Epidermal melanocyte (primary cell): ENCODE data around the gene GDPD5.
A peak's percentile ranks its signal among the peaks of the same experiment; 100 is the strongest.

ENCODE experiments used
- DNase-seq: peaks from one replicate; pipeline ENCODE4 v3.0.0; 2011; ENCODE audit warnings: low spot score; ENCODE audit not compliant: insufficient read length

Gene GDPD5, protein sequence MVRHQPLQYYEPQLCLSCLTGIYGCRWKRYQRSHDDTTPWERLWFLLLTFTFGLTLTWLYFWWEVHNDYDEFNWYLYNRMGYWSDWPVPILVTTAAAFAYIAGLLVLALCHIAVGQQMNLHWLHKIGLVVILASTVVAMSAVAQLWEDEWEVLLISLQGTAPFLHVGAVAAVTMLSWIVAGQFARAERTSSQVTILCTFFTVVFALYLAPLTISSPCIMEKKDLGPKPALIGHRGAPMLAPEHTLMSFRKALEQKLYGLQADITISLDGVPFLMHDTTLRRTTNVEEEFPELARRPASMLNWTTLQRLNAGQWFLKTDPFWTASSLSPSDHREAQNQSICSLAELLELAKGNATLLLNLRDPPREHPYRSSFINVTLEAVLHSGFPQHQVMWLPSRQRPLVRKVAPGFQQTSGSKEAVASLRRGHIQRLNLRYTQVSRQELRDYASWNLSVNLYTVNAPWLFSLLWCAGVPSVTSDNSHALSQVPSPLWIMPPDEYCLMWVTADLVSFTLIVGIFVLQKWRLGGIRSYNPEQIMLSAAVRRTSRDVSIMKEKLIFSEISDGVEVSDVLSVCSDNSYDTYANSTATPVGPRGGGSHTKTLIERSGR

DNA sequence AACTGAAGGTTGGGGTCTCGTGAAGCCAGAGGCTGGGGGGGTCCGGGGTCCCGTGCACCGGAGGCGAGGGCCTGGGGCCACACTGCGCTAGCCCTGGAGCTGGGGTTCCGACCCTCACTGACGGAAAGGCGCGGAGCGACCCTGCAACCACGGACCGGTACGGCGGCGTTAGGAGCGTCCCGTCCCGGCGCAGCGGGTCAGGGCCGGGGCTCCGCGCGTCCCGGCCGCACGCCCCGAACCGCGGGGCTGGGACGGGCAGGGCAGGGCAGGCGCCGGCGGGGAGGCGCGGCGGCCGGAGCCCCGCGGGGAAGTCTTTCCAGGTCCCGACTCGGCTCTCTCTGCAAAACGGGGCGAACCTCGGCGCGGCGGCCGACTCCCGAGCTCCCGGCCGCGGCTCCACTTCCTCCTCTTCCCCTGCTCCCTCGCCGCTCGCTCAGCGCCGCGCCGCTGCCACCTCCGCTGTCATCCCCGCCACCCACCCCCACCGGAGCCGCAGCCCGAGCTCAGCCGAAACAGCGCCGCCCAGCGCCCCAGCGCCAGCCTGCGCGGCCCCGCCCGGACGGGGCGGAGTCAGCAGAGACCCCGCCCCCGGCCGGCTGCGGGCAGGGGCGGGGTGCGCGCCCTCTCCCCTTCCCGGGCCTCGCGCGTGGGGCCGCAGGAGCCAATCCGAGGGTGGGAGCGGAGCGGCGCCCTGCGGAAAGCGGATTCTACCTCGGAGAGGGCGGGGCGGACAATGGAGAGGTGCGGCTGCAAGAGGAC is at the start of gene GDPD5:
TSS of gene GDPD5 (minus strand) at position 509 of the 759 bp plus-strand sequence. CDS start 48,206 bp downstream, outside the sequence.
- peak; percentile 96 for DNase-seq

DNA sequence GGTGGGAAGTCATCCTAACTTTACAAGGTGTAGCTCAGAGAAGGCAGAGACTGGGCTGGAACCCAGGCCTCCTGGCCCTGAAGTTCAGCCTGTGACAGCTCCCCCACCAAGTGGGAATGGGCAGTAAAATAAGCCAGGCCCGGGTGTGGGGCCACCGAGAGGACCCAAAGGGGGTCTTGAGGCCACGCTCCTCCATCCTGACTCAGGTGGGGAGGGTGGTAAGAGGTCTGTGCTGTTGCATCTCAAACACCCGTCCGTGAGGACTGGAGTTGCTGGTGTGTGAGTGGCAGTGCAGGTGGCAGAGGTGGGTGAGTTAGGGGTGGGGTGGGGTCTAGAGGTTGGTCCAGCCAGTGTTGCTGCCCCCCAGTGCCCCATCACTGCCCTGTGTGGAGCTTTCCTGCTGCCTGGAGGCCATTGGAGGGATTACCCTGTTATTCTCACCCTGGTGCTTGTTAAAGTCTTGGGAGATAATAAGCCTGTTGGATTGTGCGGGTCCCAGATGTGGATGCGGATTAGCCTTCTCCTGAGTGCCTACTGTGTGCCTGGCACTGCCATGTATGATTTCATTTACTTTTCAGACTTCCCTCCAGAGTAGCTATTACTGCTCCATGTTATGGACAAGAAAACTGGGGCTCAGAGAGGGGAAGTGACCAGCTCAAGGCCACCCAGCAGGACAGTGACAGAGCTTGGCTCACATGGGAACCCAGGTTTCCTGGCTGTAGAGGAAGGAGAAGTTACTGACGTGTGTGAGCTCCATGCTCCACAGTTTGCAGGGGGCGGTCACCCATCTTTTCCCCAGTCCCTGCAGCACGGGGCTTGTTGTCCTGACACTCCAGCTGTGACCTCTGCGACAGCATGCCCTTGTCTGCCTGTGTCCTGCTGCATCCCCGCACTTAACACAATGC is 49.2 kb upstream of the GDPD5 start:
- DNase-seq, result no peak

DNA sequence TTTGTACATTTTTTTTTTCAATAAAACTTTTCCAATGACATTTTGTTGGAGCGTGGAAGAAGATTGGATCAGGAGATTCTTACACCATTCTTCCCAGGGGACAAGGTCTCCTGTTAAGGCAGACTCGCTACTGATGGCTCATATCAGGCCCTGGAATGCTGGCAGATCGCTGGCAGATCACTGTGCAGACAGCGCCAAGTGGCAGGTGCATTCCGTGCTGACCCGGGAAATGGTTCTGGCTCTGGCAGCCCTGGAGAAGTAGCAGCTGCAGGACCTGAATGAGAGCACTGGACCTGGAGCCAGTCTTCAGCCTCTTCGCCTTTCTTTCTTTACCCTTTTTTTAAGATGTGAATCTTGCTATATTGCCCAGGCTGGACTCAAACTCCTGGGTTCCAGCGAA is 47.0 kb upstream of the GDPD5 start:
- DNase-seq, result no peak

DNA sequence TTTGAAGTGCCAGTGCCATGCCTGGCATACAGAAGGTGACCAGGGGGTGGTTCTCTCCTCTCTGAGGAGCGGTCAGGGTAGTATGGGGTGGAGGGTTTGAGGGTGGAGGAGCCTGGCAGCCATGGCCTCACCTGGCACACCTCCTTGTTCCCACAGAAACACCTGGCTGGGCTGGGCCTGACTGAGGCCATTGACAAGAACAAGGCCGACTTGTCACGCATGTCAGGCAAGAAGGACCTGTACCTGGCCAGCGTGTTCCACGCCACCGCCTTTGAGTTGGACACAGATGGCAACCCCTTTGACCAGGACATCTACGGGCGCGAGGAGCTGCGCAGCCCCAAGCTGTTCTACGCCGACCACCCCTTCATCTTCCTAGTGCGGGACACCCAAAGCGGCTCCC is 45.9 kb upstream of the GDPD5 start:
- DNase-seq, result no peak

DNA sequence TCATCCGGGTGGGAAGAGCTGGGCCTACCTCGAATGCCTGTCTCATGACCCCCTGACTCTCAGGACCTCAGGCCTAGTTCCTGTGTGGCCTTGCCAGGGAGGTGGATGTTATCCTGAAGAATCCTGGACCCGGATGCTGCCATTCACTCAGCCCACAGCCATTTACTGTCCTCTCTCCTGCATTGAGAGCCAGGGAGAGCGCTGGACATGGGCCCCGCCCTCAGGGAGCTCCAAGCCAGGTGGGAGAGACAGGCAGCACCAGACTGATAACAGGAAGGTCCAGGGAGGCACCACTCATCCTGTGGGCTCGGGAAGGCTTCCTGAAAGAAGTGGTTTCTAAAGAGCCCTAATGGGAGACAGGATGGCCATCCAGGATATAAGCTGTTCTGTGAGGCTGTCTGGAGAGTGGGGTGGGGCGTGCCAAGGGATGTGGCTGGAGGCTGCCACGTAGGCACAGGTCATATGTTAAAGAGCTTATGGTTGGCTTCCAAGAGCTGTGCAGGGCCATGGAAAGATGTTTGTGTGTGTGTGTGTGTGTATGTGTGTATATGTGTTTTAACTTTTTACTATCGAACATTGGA is 44.9 kb upstream of the GDPD5 start:
- DNase-seq, result no peak

DNA sequence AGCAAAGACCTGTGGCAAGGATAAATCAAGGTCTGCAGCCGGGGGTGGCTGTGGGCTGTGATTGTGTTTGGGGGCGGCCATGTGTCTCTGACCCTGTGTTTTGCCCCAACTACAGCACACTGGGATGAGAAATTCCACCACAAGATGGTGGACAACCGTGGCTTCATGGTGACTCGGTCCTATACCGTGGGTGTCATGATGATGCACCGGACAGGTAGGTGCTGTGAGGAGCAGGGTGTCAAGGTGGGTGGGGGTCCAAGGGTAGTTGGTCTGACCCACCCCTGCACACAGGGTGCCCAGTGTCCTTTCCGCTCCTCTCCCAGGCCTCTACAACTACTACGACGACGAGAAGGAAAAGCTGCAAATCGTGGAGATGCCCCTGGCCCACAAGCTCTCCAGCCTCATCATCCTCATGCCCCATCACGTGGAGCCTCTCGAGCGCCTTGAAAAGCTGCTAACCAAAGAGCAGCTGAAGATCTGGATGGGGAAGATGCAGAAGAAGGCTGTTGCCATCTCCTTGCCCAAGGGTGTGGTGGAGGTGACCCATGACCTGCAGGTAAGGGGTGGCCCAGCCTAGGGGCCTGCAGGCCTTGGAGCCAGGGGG is 43.0 kb upstream of the GDPD5 start:
- DNase-seq, result no peak

DNA sequence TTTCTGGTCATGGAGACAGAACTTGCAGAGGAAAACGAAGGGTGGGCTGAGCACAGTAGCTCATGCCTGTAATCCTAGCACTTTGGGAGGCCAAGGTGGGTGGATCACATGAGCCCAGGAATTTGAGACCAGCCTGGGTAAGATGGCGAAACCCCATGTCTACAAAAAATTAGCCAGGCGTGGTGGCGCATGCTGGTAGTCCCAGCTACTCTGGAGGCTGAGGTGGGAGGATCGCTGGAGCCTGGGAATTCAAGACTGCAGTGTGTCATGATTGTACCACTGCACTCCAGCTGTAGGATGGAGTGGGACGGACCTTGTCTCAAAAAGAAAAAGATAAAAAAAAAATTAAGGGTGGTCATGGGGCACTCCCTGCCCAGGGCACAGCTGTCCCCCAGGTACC is 42.2 kb upstream of the GDPD5 start:
- DNase-seq, result no peak

DNA sequence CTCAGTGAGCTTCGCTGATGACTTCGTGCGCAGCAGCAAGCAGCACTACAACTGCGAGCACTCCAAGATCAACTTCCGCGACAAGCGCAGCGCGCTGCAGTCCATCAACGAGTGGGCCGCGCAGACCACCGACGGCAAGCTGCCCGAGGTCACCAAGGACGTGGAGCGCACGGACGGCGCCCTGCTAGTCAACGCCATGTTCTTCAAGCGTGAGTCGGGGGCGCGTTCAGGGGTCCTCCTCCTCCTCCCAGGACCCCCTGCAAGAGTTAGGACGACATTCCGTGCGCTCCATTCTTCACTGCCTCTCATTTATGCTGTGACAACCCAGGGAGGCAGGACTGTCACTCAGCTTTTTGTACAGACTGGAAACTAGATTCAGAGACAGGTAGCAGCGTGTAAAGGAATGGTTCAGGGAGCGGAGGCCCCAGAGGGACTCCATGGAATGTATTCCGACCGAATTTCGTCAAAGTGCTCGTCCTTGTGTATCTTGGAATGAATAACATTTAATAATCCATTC is 41.1 kb upstream of the GDPD5 start:
- DNase-seq, result no peak

DNA sequence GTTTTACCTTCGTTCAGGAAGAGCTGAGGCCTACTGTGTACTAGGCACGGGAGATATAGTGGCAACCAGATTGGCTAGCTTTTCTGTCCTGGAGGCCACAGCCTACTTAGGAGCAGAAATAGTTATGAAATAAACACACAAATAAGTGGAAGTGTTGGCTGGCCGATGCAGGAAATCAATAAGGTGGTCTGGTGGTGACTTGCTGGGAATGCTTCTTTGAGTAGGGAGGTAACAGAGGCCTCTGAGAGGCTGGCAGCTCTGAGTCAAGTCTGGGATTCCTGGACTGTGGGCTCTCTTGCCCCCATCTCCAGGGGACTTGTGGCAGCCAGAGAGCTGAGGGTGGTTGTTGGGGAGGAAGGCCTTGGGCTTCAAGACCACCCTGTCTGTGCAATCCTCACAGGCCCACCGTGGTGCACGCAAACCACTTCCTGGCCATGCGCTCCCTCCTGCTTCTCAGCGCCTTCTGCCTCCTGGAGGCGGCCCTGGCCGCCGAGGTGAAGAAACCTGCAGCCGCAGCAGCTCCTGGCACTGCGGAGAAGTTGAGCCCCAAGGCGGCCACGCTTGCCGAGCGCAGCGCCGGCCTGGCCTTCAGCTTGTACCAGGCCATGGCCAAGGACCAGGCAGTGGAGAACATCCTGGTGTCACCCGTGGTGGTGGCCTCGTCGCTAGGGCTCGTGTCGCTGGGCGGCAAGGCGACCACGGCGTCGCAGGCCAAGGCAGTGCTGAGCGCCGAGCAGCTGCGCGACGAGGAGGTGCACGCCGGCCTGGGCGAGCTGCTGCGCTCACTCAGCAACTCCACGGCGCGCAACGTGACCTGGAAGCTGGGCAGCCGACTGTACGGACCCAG is 40.4 kb upstream of the GDPD5 start:
- no peak for DNase-seq

DNA sequence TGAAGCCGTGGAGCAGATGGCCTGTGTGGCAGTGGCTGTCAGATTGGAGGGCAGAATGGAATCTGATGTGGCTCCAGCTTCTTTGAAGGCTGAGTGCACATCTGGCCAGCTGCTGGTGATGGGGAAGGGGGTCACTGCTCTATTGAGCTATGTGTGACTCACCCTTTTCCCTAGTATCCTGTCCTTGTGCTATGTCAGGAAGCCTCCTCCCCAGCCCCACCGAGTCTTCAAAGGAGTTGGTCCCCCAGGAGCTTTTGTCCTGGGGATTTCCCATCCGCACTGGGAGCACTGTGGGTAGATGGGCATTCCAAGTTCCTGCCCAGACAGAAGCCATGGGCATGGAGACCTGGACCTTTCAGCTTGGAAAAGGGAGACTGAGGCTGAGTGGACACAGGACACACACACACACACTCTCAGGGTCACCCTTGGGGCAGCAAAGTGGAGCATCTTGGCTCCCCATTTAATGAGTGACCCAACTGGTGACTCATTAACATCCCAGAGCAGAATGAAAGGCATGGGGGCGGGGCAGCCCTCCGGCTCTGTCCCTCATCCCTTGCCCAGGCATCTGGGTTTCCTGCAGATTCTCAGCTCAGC is 39.6 kb upstream of the GDPD5 start:
- peak; percentile 51 for DNase-seq

DNA sequence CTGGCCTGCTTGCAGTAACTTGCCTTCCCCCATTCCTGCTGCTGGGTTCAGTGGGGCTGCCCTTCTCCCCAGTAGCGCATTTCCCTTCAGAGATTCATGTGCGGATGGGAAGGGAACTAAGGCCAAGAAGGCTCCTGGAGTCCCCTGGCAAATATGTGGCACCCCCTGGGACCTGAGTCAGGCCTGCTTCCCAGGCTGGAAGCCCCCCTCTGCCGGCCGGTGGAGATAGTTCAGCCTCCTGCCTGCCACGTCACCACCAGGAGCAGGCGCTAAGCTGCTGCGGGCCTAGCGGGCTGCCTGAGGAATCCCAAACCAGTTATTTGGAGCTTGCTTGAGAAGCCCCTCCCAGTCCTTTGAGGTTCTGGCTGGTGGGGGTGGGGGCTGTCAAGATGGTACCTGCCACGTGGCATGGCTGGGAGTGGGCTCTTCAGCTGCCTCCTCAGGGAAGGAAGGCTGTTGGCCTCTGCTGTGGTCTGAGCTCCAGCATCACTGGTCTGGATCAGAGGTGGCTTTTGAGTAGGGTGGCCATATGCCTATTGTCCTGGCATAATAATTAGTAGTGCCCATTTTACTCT is 38.3 kb upstream of the GDPD5 start:
- no peak for DNase-seq

DNA sequence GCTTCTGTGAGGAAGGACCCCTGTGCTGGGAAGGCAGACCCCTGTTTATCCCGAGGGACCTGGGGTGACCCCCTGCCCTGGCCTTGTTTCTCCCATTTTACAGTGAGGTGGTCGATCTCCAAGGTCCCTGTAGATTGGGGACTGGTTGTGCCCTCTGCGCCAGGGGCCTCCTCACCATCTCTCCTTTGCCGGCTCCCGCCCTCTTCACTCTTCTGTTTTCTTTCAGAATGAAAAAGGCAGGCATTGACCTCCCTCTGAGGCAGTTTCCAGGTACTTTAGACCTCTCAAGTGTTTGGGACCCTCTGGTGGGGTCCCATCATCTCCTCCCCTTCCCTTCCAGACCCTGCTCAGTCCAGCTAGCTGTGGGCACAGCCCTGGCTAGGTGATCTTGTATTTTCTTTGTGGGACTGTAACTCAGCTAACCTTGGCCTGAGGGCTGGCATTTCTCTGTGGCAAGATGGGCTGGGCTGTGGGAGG is 37.8 kb upstream of the GDPD5 start:
- DNase-seq, result no peak

DNA sequence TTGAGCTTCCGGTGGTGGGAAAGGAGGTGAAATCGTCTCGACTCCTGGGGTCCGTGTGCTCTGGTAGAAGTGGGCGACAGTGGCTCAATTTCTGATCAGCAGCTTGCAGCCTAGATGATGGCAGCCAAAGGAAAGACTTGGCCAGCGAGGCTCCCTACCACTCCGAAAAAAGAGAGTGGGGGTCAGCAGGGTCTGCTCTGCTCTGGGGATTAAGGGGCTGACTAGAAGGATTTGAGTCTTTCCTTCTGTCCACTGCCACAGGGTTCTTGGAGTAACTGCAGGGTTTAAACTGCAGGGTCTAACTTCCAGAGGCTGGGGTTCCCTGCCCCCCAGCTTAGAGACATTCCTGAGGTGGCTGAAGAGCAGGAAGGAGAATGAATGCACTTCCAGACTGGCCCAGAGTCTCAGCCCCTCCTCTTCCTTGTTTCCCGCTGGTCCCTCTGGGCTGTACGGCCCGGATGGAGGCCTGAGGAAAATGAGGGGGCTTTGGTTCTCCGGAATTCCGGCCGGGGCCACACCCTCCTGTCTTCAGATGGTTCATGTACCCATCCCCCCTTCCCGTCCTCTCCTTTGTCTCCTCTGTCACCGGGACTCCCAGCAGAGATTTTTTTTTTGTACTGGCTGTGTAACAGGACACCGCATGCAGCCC is 37.2 kb upstream of the GDPD5 start:
- DNase-seq, result no peak

DNA sequence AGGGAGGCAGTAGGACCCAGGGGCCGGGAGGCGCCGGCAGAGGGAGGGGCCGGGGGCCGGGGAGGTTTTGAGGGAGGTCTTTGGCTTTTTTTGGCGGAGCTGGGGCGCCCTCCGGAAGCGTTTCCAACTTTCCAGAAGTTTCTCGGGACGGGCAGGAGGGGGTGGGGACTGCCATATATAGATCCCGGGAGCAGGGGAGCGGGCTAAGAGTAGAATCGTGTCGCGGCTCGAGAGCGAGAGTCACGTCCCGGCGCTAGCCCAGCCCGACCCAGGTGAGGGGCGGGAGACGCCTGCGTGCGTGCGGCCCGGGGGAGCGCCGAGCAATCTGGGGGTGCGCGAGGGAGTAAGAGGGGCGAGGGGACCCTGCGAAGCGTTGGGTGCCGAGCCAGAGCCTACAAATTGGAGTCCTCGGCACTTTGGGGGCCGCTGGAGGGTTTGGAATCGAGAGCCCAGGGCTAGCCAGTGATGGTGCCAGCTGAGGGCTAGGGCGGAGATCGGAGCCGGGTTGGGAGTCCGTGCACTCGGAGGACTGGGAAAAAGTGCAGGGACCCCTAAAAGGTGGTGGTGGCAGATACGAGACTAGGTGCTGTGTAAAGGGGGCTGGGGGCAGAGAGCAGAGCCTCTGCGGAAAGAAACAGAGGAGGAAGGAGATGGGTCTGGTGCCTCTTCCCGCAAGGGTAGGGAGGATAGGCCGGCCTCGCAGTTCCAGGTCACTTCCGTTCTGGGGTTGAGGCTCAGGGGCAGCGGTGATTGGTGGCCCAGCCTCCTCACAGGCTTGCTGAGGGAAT is 36.5 kb upstream of the GDPD5 start, which contains the start of gene SERPINH1:
TSS of gene SERPINH1 (plus strand) at position 206 of the 788 bp plus-strand sequence. CDS start 4,097 bp downstream, outside the sequence.
- DNase-seq, result peak; percentile 91

DNA sequence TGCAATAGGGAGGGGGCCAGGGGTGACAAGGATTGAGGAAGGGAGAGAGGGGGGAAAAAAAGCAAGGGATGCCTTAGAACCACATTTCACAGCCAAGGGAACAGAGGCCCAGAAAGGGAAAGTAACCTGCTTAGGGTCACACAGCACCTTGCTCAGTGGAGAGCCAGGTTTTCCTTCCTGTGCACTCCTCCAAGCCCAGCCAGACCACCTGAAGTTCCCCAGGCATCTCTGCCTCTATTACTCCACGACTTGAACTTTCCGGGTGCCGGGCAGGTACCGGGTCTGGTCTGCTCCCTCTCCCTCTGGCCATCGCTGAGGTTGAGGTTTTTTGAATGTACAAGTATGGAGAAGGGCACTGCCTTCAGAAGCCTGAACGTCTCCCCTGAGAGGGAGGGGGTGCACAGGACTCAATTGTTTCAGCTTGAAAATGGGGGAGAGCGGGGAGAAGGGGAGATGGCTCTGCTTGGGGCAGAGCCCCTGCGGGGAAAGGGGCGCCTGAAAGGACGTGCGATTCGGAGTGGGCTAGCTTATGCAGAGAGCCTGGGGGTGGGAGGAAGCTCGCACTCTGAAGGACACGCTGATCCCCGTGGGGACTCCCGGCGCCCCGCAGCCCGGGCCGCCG is 35.8 kb upstream of the GDPD5 start:
- DNase-seq, result no peak

DNA sequence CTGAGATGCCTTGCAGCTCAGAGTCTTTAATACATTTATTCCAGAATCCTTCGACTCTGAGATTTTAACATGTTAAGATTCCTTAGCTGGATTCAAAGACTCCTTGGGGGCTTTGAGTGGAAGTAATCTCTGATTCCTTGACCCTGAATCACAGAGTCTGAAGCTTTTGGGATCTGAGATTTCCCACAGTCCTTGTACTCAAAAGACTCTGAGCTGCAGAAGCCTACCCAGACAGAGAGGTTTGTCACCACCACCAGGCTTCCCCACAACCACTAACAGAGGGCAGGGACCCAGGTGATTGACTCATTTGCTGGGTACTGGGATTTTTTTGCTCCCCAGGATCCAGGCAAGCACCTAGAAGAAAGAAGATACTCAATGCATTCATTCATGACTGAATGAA is 34.9 kb upstream of the GDPD5 start:
- DNase-seq, result no peak
